ENCODE measurements around the gene CAGE1. TPM values are rescaled to one million over a fixed set of nuclear protein-coding genes. Genes with fewer than 3 reads are reported as not detected.

CAGE1 gene
- total and polyA plus RNA-seq, 9 donors = not detected

- peaks cover 5% of the 10 kb centered on the region for H3K4me1 ChIP-seq (ENCODE audit: insufficient read depth)
- WGBS, 3 donors = 96 to 98% (median 98%) methylated on average over 5 of the region's 5 CpGs
- H3K9me3 ChIP-seq = no peaks in the 10 kb centered on the region
- TF ChIP-seq CTCF (IDR thresholded peaks at IDR 0.05) = no peak
- no peak for TF ChIP-seq POLR2A (IDR thresholded peaks at IDR 0.05)
- no peak for TF ChIP-seq EP300 (IDR thresholded peaks at IDR 0.05)
- DNase-seq = no peak
- intact Hi-C loops (cut with DNase I) = no loop called here
- no peaks in the 10 kb centered on the region for H3K27me3 ChIP-seq
- H3K36me3 ChIP-seq = no peaks in the 10 kb centered on the region
- no peak overlapping the region for H3K4me3 ChIP-seq
- no peak overlapping the region for H3K27ac ChIP-seq
These were observed 82.0 kb downstream of the CAGE1 start for GRCh38 chr6:7307533-7307932.

- 63 to 67% (median 67%) methylated on average over 1 of the region's 1 CpG for WGBS, 3 donors
- H3K4me1 ChIP-seq (ENCODE audit: insufficient read depth) = no peaks in the 10 kb centered on the region
- H3K27ac ChIP-seq = no peak overlapping the region
- intact Hi-C loops (cut with DNase I) = no loop called here
- DNase-seq = no peak
- H3K4me3 ChIP-seq = no peak overlapping the region
- no peaks in the 10 kb centered on the region for H3K27me3 ChIP-seq
- H3K36me3 ChIP-seq = no peaks in the 10 kb centered on the region
- no peaks in the 10 kb centered on the region for H3K9me3 ChIP-seq
- TF ChIP-seq CTCF (IDR thresholded peaks at IDR 0.05) (no peak), EP300 (IDR thresholded peaks at IDR 0.05) (no peak), POLR2A (IDR thresholded peaks at IDR 0.05) (no peak)
These were observed 84.7 kb downstream of the CAGE1 start for GRCh38 chr6:7304821-7305220.

- WGBS, 3 donors = 77 to 86% (median 86%) methylated on average over 7 of the region's 7 CpGs
- intact Hi-C loops (cut with DNase I) = no loop called here
- H3K4me1 ChIP-seq (ENCODE audit: insufficient read depth) = no peaks in the 10 kb centered on the region
- TF ChIP-seq POLR2A (IDR thresholded peaks at IDR 0.05) (no peak), CTCF (IDR thresholded peaks at IDR 0.05) (no peak), EP300 (IDR thresholded peaks at IDR 0.05) (no peak)
- H3K27ac ChIP-seq = no peak overlapping the region
- DNase-seq = no peak
- no peak overlapping the region for H3K4me3 ChIP-seq
- H3K36me3 ChIP-seq = no peaks in the 10 kb centered on the region
- H3K27me3 ChIP-seq = no peaks in the 10 kb centered on the region
- H3K9me3 ChIP-seq = no peaks in the 10 kb centered on the region
These were observed 87.8 kb downstream of the CAGE1 start for GRCh38 chr6:7301702-7302101.

GRCh38 chr6:7300926-7301325 is 88.6 kb downstream of the CAGE1 start:
- Histone ChIP-seq H3K27me3 (no peaks in the 10 kb centered on the region), H3K27ac (no peak overlapping the region), H3K4me3 (no peak overlapping the region), H3K9me3 (no peaks in the 10 kb centered on the region), H3K36me3 (no peaks in the 10 kb centered on the region), H3K4me1 (ENCODE audit: insufficient read depth) (no peaks in the 10 kb centered on the region)
- TF ChIP-seq CTCF (IDR thresholded peaks at IDR 0.05) (no peak), EP300 (IDR thresholded peaks at IDR 0.05) (no peak)
- 68 to 75% (median 71%) methylated on average over 5 of the region's 5 CpGs for WGBS, 3 donors
- DNase-seq = no peak
- intact Hi-C loops (cut with DNase I) = no loop called here

GRCh38 chr6:7298113-7298512 is 91.4 kb downstream of the CAGE1 start:
- no peaks in the 10 kb centered on the region for H3K9me3 ChIP-seq
- H3K4me1 ChIP-seq (ENCODE audit: insufficient read depth) = no peaks in the 10 kb centered on the region
- TF ChIP-seq POLR2A (IDR thresholded peaks at IDR 0.05) (no peak), CTCF (IDR thresholded peaks at IDR 0.05) (no peak), EP300 (IDR thresholded peaks at IDR 0.05) (no peak)
- H3K36me3 ChIP-seq = no peaks in the 10 kb centered on the region
- no peak for DNase-seq
- WGBS, 3 donors = 86 to 91% (median 90%) methylated on average over 1 of the region's 1 CpG
- H3K27ac ChIP-seq = no peak overlapping the region
- intact Hi-C loops (cut with DNase I) = no loop called here
- no peaks in the 10 kb centered on the region for H3K27me3 ChIP-seq
- H3K4me3 ChIP-seq = no peak overlapping the region

Data from ovary (tissue), 9 donors.